Tibial nerve (tissue), 4 donors: ENCODE measurements around the gene AIM2. TPM values are rescaled to one million over a fixed set of nuclear protein-coding genes. Genes with fewer than 3 reads are reported as not detected.
A peak's percentile ranks its signal among the peaks of the same experiment; 100 is the strongest.

Source experiments
- DNase-seq, 2 donors: peaks; one replicate each; pipeline ENCODE4 v3.0.0-alpha.2; 2019; ENCODE audit warnings: low spot score in 2 of 2
- H3K27ac ChIP-seq, 4 donors: fragments of 200-600 bp; sonication (generic) in 3 of 4; one replicate each; pipeline ENCODE4 v1.5.1; 2017 to 2019; ENCODE audit warnings: mild to moderate bottlenecking in 1 of 4
- H3K27me3 ChIP-seq, 2 donors: fragments of 200-600 bp; sonication (generic) in 1 of 2; one replicate each; pipeline versions ENCODE4 v1.5.1 to v1.6.0; 2017 to 2019
- H3K36me3 ChIP-seq, 3 donors: fragments of 200-600 bp; sonication (generic); one replicate each; pipeline ENCODE4 v1.5.1; 2018 to 2019
- H3K4me1 ChIP-seq, 4 donors: fragments of 200-600 bp; sonication (generic) in 3 of 4; one replicate each; pipeline ENCODE4 v1.5.1; 2017 to 2019
- H3K4me3 ChIP-seq, 4 donors: fragments of 200-600 bp; sonication (generic) in 3 of 4; one replicate each; pipeline ENCODE4 v1.5.1; 2017 to 2019; ENCODE audit warnings: mild to moderate bottlenecking in 1 of 4, moderate library complexity in 1 of 4
- H3K9me3 ChIP-seq, 4 donors: fragments of 200-600 bp; sonication (generic) in 3 of 4; one replicate each; pipeline ENCODE4 v1.5.1; 2017 to 2019
- CTCF ChIP-seq, 5 experiments: fragments of 200-600 bp in 3 of 5; fragments of 450-650 bp in 2 of 5; sonication (generic) in 3 of 5; IDR thresholded peaks; one replicate each; pipeline ENCODE4 v1.5.1; 2016 to 2019; ENCODE audit warnings: antibody characterized with exemption in 5 of 5, mild to moderate bottlenecking in 3 of 5, moderate library complexity in 2 of 5
- EP300 ChIP-seq, 2 donors: sonication (generic); formaldehyde crosslinking; IDR thresholded peaks; one replicate each; pipeline ENCODE4 v1.6.1; 2017; ENCODE audit warnings: antibody characterized with exemption in 2 of 2, mild to moderate bottlenecking in 1 of 2
- POLR2A ChIP-seq, 2 donors: fragments of 450-650 bp; IDR thresholded peaks; one replicate each; pipeline ENCODE4 v1.6.1; 2017; ENCODE audit warnings: antibody characterized with exemption in 2 of 2, mild to moderate bottlenecking in 2 of 2, moderate library complexity in 2 of 2
- WGBS, 2 donors: methylation state at CpG; one replicate each; pipeline ENCODE4 v1.1.5; 2018; 5-methylcytosine and 5-hydroxymethylcytosine counted together
- total RNA-seq, 4 donors: library from RNA; depleted of rRNA; stranded (reverse); fragments of >200 nt; gene quantifications; one replicate each; pipeline ENCODE4 v1.1.0, GENCODE V29; 2016

Gene AIM2
- total RNA-seq, 4 donors from 2014 or later = 0.59 to 4.0 (median 1.5) TPM; not detected in 1

GRCh38 chr1:159023723-159024122 lies 52.8 kb downstream of the AIM2 start:
- Histone ChIP-seq H3K9me3 (no peaks in the 10 kb centered on the region), H3K4me1 (peaks cover 0 to 62% (median 4%) of the 10 kb centered on the region in 4 donors), H3K27me3 (no peaks in the 10 kb centered on the region), H3K27ac (no peak overlapping the region), H3K4me3 (no peak overlapping the region), H3K36me3 (peaks cover 0 to 68% (median 14%) of the 10 kb centered on the region in 3 donors)
- 86 to 95% methylated on average over 10 of the region's 10 CpGs for WGBS, 2 donors
- DNase-seq = no peak
- TF ChIP-seq EP300 (IDR thresholded peaks at IDR 0.05) (no peak), CTCF (IDR thresholded peaks at IDR 0.05) (no peak), POLR2A (IDR thresholded peaks at IDR 0.05) (no peak)

- peaks cover 0 to 84% (median 22%) of the 10 kb centered on the region in 4 donors for H3K4me1 ChIP-seq
- TF ChIP-seq CTCF (IDR thresholded peaks at IDR 0.05) (no peak), EP300 (IDR thresholded peaks at IDR 0.05) (peak; percentile 89 to 93), POLR2A (IDR thresholded peaks at IDR 0.05) (peak in 1 of 2 donors; percentile 24)
- DNase-seq = peak in 1 of 2 donors; percentile 64
- no peaks in the 10 kb centered on the region for H3K9me3 ChIP-seq
- H3K36me3 ChIP-seq = peaks cover 0 to 58% (median 3%) of the 10 kb centered on the region in 3 donors
- H3K27me3 ChIP-seq = no peaks in the 10 kb centered on the region
- WGBS, 2 donors = 60 to 62% methylated on average over 4 of the region's 4 CpGs
- no peak overlapping the region for H3K4me3 ChIP-seq
- peak overlapping the region in 3 of 4 donors; percentile 43 to 98 (median 76) for H3K27ac ChIP-seq
Observed at GRCh38 chr1:159015440-159015909, 61.1 kb downstream of the AIM2 start.

- peak overlapping the region in 3 of 4 donors; percentile 43 to 98 (median 76) for H3K27ac ChIP-seq
- TF ChIP-seq EP300 (IDR thresholded peaks at IDR 0.05) (no peak), CTCF (IDR thresholded peaks at IDR 0.05) (no peak), POLR2A (IDR thresholded peaks at IDR 0.05) (no peak)
- DNase-seq = no peak
- 87 to 89% methylated on average over 3 of the region's 3 CpGs for WGBS, 2 donors
- H3K27me3 ChIP-seq = no peaks in the 10 kb centered on the region
- no peaks in the 10 kb centered on the region for H3K9me3 ChIP-seq
- H3K4me1 ChIP-seq = peaks cover 0 to 79% (median 22%) of the 10 kb centered on the region in 4 donors
- peaks cover 0 to 52% (median 3%) of the 10 kb centered on the region in 3 donors for H3K36me3 ChIP-seq
- no peak overlapping the region for H3K4me3 ChIP-seq
Observed at GRCh38 chr1:159014851-159015250, 61.7 kb downstream of the AIM2 start.

- TF ChIP-seq EP300 (IDR thresholded peaks at IDR 0.05) (no peak), CTCF (IDR thresholded peaks at IDR 0.05) (no peak), POLR2A (IDR thresholded peaks at IDR 0.05) (no peak)
- peak overlapping the region in 2 of 4 donors; percentile 10 to 62 for H3K4me3 ChIP-seq
- DNase-seq = no peak
- peaks cover 0 to 78% (median 23%) of the 10 kb centered on the region in 4 donors for H3K4me1 ChIP-seq
- H3K27me3 ChIP-seq = no peaks in the 10 kb centered on the region
- WGBS, 2 donors = 92 to 94% methylated on average over 3 of the region's 3 CpGs
- H3K27ac ChIP-seq = peak overlapping the region in 2 of 4 donors; percentile 94 to 98
- H3K36me3 ChIP-seq = peaks cover 0 to 44% (median 3%) of the 10 kb centered on the region in 3 donors
- H3K9me3 ChIP-seq = no peaks in the 10 kb centered on the region
Observed at GRCh38 chr1:159014003-159014571, 62.5 kb downstream of the AIM2 start.

- peak overlapping the region in 3 of 4 donors; percentile 87 to 98 (median 94) for H3K27ac ChIP-seq
- no peaks in the 10 kb centered on the region for H3K9me3 ChIP-seq
- peak overlapping the region; percentile 8 to 62 (median 52) for H3K4me3 ChIP-seq
- peaks cover 0 to 28% (median 0%) of the 10 kb centered on the region in 3 donors for H3K36me3 ChIP-seq
- WGBS, 2 donors = 22 to 26% methylated on average over 6 of the region's 6 CpGs
- peaks cover 0 to 77% (median 31%) of the 10 kb centered on the region in 4 donors for H3K4me1 ChIP-seq
- TF ChIP-seq EP300 (IDR thresholded peaks at IDR 0.05) (peak in 1 of 2 donors; percentile 64), POLR2A (IDR thresholded peaks at IDR 0.05) (no peak)
- peak in 1 of 2 donors; percentile 30 for DNase-seq
- H3K27me3 ChIP-seq = no peaks in the 10 kb centered on the region
Observed at GRCh38 chr1:159012495-159012894, 64.1 kb downstream of the AIM2 start.

Other genes with a start within 250 kb of the AIM2 start
- 1 to 10 TPM; 3.3 to 5.7 (median 4.3) TPM for gene MNDA, start 245.4 kb downstream of the AIM2 start, total RNA-seq
- gene PYHIN1, start 145.2 kb downstream of the AIM2 start, total RNA-seq = 1 to 10 TPM; 2.2 to 5.2 (median 3.6) TPM
- gene IFI16, start 66.9 kb downstream of the AIM2 start, total RNA-seq = 100 to 1,000 TPM in 3 of 4 donors, 10 to 100 TPM in 1; 63.2 to 121 (median 108) TPM
- 10 to 100 TPM; 56.1 to 99.2 (median 85.9) TPM for gene CADM3, start 94.8 kb upstream of the AIM2 start, total RNA-seq
- 100 to 1,000 TPM; 128 to 363 (median 212) TPM for gene ACKR1, start 128.1 kb upstream of the AIM2 start, total RNA-seq
- gene FCER1A, start 225.6 kb upstream of the AIM2 start, total RNA-seq = 1 to 10 TPM in 2 of 4 donors, not detected in 2; 3.6 to 3.9 TPM